Measurements from ENCODE around the gene LTB4R. TPM values are rescaled to one million over a fixed set of nuclear protein-coding genes. Genes with fewer than 3 reads are reported as not detected.

The LTB4R gene
- total RNA-seq, 1 experiment from 2014 or later, result 10.3 TPM

- Histone ChIP-seq H3K27me3 (ENCODE audit: insufficient read depth, low read depth) (no peaks in the 10 kb centered on the region), H3K27ac (no peak overlapping the region), H3K4me1 (replicated peaks; ENCODE audit: insufficient read depth) (no peaks in the 10 kb centered on the region), H3K36me3 (ENCODE audit: low read depth) (no peaks in the 10 kb centered on the region), H4K20me1 (ENCODE audit: insufficient read depth) (no peaks in the 10 kb centered on the region), H2AFZ (no peak overlapping the region), H3K4me2 (no peak overlapping the region), H3K9me3 (ENCODE audit: insufficient read depth, low read depth) (no peaks in the 10 kb centered on the region), H3K9me2 (ENCODE audit: insufficient read depth) (no peaks in the 10 kb centered on the region), H3K4me3 (no peak overlapping the region), H3F3A (ENCODE audit: insufficient read depth, low read depth) (no peaks in the 10 kb centered on the region), H3K79me2 (ENCODE audit: low read depth) (no peaks in the 10 kb centered on the region)
- TF ChIP-seq CTCF (conservative IDR thresholded peaks at IDR 0.05), result no peak
- DNase-seq, result no peak
- BruUV-seq (replicated peaks), result no TSS peak
- ChIA-PET CTCF (no interaction called here), POLR2A (ENCODE audit: unreplicated experiment) (no interaction called here)
- intact Hi-C loops (cut with micrococcal nuclease; ENCODE audit: unreplicated experiment), result no loop called here
These were observed 12.0 kb downstream of the LTB4R start for GRCh38 chr14:24323341-24323740.

DNA sequence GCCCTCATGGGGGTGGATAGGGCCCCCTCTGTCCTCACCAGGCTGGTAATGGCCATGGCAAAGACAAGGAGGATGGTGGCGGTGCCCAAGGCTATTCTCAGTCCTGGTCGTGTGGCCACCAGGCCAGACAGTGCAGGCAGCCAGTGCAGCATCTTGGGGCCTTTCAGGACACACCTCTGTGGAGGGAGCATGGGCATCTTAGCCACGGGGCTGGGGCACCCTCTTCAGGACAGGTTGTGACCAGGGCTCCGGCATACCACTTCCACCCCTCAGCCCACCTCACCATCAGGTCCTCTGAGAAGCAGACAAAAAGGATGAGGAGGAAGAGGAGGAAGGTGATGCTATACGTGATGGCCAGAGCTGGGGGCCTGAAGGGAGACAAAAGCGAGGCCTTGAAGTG, 12.7 kb downstream of the LTB4R start:
- H3K27me3 ChIP-seq (ENCODE audit: insufficient read depth, low read depth), result no peaks in the 10 kb centered on the region
- no peaks in the 10 kb centered on the region for H3K9me3 ChIP-seq (ENCODE audit: insufficient read depth, low read depth)
- H3K27ac ChIP-seq, result no peak overlapping the region
- POLR2A ChIA-PET (ENCODE audit: unreplicated experiment), result no interaction called here
- H2AFZ ChIP-seq, result no peak overlapping the region
- H4K20me1 ChIP-seq (ENCODE audit: insufficient read depth), result no peaks in the 10 kb centered on the region
- intact Hi-C loops (cut with micrococcal nuclease; ENCODE audit: unreplicated experiment), result no loop called here
- H3K79me2 ChIP-seq (ENCODE audit: low read depth), result no peaks in the 10 kb centered on the region
- H3F3A ChIP-seq (ENCODE audit: insufficient read depth, low read depth), result no peaks in the 10 kb centered on the region
- no peaks in the 10 kb centered on the region for H3K9me2 ChIP-seq (ENCODE audit: insufficient read depth)
- TF ChIP-seq CTCF (conservative IDR thresholded peaks at IDR 0.05) (no peak), EZH2 (IDR thresholded peaks at IDR 0.05; ENCODE audit: low read depth) (no peak)
- no peak for DNase-seq
- CTCF ChIA-PET, result no interaction called here
- no peak overlapping the region for H3K4me2 ChIP-seq
- H3K4me3 ChIP-seq, result no peak overlapping the region
- H3K4me1 ChIP-seq (replicated peaks; ENCODE audit: insufficient read depth), result no peaks in the 10 kb centered on the region
- BruUV-seq (replicated peaks), result no TSS peak
- no peaks in the 10 kb centered on the region for H3K36me3 ChIP-seq (ENCODE audit: low read depth)

GRCh38 chr14:24325041-24325530, 13.8 kb downstream of the LTB4R start:
- intact Hi-C loops (cut with micrococcal nuclease; ENCODE audit: unreplicated experiment), result no loop called here
- no peaks in the 10 kb centered on the region for H3K27me3 ChIP-seq (ENCODE audit: insufficient read depth, low read depth)
- POLR2A ChIA-PET (ENCODE audit: unreplicated experiment), result no interaction called here
- H3K27ac ChIP-seq, result no peak overlapping the region
- H4K20me1 ChIP-seq (ENCODE audit: insufficient read depth), result no peaks in the 10 kb centered on the region
- no peak overlapping the region for H2AFZ ChIP-seq
- H3K79me2 ChIP-seq (ENCODE audit: low read depth), result no peaks in the 10 kb centered on the region
- TF ChIP-seq CTCF (conservative IDR thresholded peaks at IDR 0.05) (no peak), EZH2 (IDR thresholded peaks at IDR 0.05; ENCODE audit: low read depth) (no peak)
- no peak overlapping the region for H3K4me2 ChIP-seq
- H3K9me2 ChIP-seq (ENCODE audit: insufficient read depth), result no peaks in the 10 kb centered on the region
- H3K4me3 ChIP-seq, result no peak overlapping the region
- CTCF ChIA-PET, result no interaction called here
- H3F3A ChIP-seq (ENCODE audit: insufficient read depth, low read depth), result no peaks in the 10 kb centered on the region
- no peak for DNase-seq
- H3K36me3 ChIP-seq (ENCODE audit: low read depth), result no peaks in the 10 kb centered on the region
- H3K9me3 ChIP-seq (ENCODE audit: insufficient read depth, low read depth), result no peaks in the 10 kb centered on the region
- H3K4me1 ChIP-seq (replicated peaks; ENCODE audit: insufficient read depth), result no peaks in the 10 kb centered on the region
- no TSS peak for BruUV-seq (replicated peaks)

Measured in PC-9 (cell line).